Epidermal melanocyte (primary cell): ENCODE data around the gene USP12.

Experiments used
- DNase-seq: peaks from one replicate; pipeline ENCODE4 v3.0.0; 2011; ENCODE audit warnings: low spot score; ENCODE audit not compliant: insufficient read length

Gene USP12

GRCh38 chr13:27038323-27038722 is 133.3 kb downstream of the USP12 start:
- DNase-seq = no peak

- DNase-seq = no peak
Measured at GRCh38 chr13:27037571-27037970, 134.0 kb downstream of the USP12 start.

GRCh38 chr13:27037171-27037570 is 134.4 kb downstream of the USP12 start:
- no peak for DNase-seq

- no peak for DNase-seq
Measured at GRCh38 chr13:27036236-27036981, 135.2 kb downstream of the USP12 start.

- no peak for DNase-seq
Measured at GRCh38 chr13:27035892-27036235, 135.7 kb downstream of the USP12 start.

- no peak for DNase-seq
Measured at GRCh38 chr13:27034678-27035111, 136.9 kb downstream of the USP12 start.

GRCh38 chr13:27028683-27029480 is 142.7 kb downstream of the USP12 start:
- no peak for DNase-seq

GRCh38 chr13:27027086-27027667 is 144.4 kb downstream of the USP12 start:
- DNase-seq = no peak

- DNase-seq = no peak
Measured at GRCh38 chr13:27026396-27026795, 145.2 kb downstream of the USP12 start.

- no peak for DNase-seq
Measured at GRCh38 chr13:27024776-27025492, 146.7 kb downstream of the USP12 start.

GRCh38 chr13:27024074-27024461 is 147.5 kb downstream of the USP12 start:
- no peak for DNase-seq

- no peak for DNase-seq
Measured at GRCh38 chr13:27023385-27024073, 148.1 kb downstream of the USP12 start.

GRCh38 chr13:27022571-27023311 is 148.9 kb downstream of the USP12 start:
- DNase-seq = no peak

- DNase-seq = no peak
Measured at GRCh38 chr13:27020415-27020814, 151.2 kb downstream of the USP12 start.

GRCh38 chr13:27018882-27019281 is 152.7 kb downstream of the USP12 start:
- no peak for DNase-seq

GRCh38 chr13:27018344-27018861 is 153.2 kb downstream of the USP12 start:
- no peak for DNase-seq

GRCh38 chr13:27016875-27017274 is 154.7 kb downstream of the USP12 start:
- DNase-seq = no peak
